Measurements from ENCODE around the gene ITIH4. TPM values are rescaled to one million over a fixed set of nuclear protein-coding genes. Genes with fewer than 3 reads are reported as not detected.

ITIH4 gene
- total RNA-seq, 1 donor from 2014 or later: 8.0 TPM

GRCh38 chr3:52798978-52799476 lies 31.4 kb downstream of the ITIH4 start:
- Mint-ChIP-seq H3K27ac (ENCODE audit: unreplicated experiment) (no peak overlapping the region), H3K9me3 (ENCODE audit: unreplicated experiment) (peaks cover 4% of the 10 kb centered on the region), H3K4me1 (ENCODE audit: low read depth, unreplicated experiment) (peaks cover 2% of the 10 kb centered on the region), H3K27me3 (ENCODE audit: unreplicated experiment) (peaks cover 3% of the 10 kb centered on the region), H3K4me3 (ENCODE audit: unreplicated experiment) (no peak overlapping the region), H3K36me3 (ENCODE audit: unreplicated experiment) (no peaks in the 10 kb centered on the region)
- TF ChIP-seq, protein P1, sequence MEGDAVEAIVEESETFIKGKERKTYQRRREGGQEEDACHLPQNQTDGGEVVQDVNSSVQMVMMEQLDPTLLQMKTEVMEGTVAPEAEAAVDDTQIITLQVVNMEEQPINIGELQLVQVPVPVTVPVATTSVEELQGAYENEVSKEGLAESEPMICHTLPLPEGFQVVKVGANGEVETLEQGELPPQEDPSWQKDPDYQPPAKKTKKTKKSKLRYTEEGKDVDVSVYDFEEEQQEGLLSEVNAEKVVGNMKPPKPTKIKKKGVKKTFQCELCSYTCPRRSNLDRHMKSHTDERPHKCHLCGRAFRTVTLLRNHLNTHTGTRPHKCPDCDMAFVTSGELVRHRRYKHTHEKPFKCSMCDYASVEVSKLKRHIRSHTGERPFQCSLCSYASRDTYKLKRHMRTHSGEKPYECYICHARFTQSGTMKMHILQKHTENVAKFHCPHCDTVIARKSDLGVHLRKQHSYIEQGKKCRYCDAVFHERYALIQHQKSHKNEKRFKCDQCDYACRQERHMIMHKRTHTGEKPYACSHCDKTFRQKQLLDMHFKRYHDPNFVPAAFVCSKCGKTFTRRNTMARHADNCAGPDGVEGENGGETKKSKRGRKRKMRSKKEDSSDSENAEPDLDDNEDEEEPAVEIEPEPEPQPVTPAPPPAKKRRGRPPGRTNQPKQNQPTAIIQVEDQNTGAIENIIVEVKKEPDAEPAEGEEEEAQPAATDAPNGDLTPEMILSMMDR (IDR thresholded peaks at IDR 0.05; ENCODE audit: partially characterized antibody, unreplicated experiment): peak; percentile 60
- DNase-seq: peak; percentile 49

DNA sequence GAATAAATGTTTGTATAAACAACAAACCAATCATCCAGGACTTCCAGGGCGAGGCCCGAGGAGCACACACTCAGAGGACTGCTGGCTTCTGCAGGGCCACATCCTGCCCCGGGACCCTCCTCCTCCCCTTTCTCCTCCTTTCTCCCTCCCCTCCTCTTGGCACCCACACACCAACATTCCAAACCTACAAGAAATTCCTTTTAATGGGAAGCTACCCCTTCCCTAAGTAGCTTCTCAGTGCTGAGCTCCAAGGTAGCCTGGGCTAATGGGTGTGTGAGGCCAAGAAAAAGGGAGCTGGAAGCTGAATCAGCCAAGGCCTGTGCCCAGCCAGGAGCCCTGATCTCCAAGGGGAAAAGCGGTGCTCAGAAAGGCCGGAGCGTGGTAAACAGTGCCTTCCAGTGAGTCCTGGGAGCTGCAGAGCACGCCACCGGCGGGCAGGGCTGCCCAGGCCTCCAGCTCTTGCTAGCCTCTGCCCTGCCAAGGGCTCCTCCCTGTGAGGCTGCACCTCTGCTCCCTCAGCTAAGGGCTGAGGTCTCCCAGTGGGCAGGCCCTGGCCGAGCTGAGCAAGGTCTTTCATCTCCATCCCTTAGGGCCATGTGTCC lies 32.0 kb downstream of the ITIH4 start:
- Mint-ChIP-seq H3K36me3 (ENCODE audit: unreplicated experiment) (no peaks in the 10 kb centered on the region), H3K4me3 (ENCODE audit: unreplicated experiment) (no peak overlapping the region), H3K27ac (ENCODE audit: unreplicated experiment) (no peak overlapping the region)

DNA sequence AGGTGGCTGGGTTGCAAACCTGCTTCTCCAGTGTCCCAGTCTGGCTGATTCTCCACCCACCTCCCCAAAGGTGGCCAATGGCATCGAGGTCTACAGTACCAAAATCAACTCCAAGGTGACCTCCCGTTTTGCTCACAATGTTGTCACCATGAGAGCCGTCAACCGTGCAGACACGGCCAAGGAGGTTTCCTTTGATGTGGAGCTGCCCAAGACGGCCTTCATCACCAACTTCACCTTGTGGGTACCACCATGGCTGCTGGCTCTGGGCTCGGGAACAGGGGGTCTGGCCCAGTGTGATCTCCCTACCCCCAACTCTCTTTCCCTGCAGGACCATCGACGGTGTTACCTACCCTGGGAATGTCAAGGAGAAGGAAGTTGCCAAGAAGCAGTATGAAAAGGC lies 34.1 kb downstream of the ITIH4 start:
- peaks cover 3% of the 10 kb centered on the region for H3K27me3 Mint-ChIP-seq (ENCODE audit: unreplicated experiment)
- no peak overlapping the region for H3K27ac Mint-ChIP-seq (ENCODE audit: unreplicated experiment)
- H3K4me3 Mint-ChIP-seq (ENCODE audit: unreplicated experiment): no peak overlapping the region
- TF ChIP-seq, protein P1 (IDR thresholded peaks at IDR 0.05; ENCODE audit: partially characterized antibody, unreplicated experiment): no peak
- no peak for DNase-seq
- peaks cover 5% of the 10 kb centered on the region for H3K9me3 Mint-ChIP-seq (ENCODE audit: unreplicated experiment)
- peaks cover 7% of the 10 kb centered on the region for H3K4me1 Mint-ChIP-seq (ENCODE audit: low read depth, unreplicated experiment)
- H3K36me3 Mint-ChIP-seq (ENCODE audit: unreplicated experiment): no peaks in the 10 kb centered on the region

More for the DNA sequence above, 32.0 kb downstream of the ITIH4 start:
- TF ChIP-seq, protein P1 (IDR thresholded peaks at IDR 0.05; ENCODE audit: partially characterized antibody, unreplicated experiment): no peak
- no peak for DNase-seq
- peaks cover 5% of the 10 kb centered on the region for H3K4me1 Mint-ChIP-seq (ENCODE audit: low read depth, unreplicated experiment)
- H3K27me3 Mint-ChIP-seq (ENCODE audit: unreplicated experiment): peaks cover 3% of the 10 kb centered on the region
- H3K9me3 Mint-ChIP-seq (ENCODE audit: unreplicated experiment): peaks cover 4% of the 10 kb centered on the region

DNA sequence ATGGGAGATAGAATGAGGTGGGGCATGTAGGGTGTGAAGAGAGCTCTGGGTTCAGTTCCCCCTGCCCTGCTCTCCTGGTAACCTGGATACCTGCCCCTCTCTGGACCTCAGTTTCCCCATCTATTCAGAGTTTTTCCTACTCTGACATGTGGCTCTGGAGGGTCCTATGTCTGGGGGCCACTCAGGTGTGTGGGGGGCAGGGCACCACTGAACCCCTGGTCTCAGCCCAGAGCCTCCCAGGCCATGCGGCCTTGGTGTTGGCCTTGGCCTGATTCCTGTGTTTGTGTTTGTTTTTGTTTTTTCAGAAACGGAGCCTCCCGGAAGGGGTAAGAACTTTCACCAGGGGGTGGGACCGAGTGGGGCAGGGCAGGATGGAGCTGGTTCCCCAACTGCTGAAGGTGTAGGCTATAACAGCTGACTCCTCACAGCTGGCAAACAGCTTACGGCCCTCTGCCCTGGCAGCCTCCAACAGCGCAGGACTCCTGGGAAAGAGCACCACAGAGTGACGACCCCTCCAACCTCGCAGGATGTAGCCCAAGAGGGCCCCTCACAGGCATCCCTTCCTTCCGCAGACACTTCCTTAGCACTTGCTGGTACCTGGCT lies 35.1 kb downstream of the ITIH4 start:
- DNase-seq: no peak
- Mint-ChIP-seq H3K4me3 (ENCODE audit: unreplicated experiment) (no peak overlapping the region), H3K27me3 (ENCODE audit: unreplicated experiment) (peaks cover 3% of the 10 kb centered on the region), H3K9me3 (ENCODE audit: unreplicated experiment) (peaks cover 5% of the 10 kb centered on the region), H3K27ac (ENCODE audit: unreplicated experiment) (no peak overlapping the region), H3K36me3 (ENCODE audit: unreplicated experiment) (no peaks in the 10 kb centered on the region), H3K4me1 (ENCODE audit: low read depth, unreplicated experiment) (peaks cover 7% of the 10 kb centered on the region)
- TF ChIP-seq, protein P1 (IDR thresholded peaks at IDR 0.05; ENCODE audit: partially characterized antibody, unreplicated experiment): no peak

DNA sequence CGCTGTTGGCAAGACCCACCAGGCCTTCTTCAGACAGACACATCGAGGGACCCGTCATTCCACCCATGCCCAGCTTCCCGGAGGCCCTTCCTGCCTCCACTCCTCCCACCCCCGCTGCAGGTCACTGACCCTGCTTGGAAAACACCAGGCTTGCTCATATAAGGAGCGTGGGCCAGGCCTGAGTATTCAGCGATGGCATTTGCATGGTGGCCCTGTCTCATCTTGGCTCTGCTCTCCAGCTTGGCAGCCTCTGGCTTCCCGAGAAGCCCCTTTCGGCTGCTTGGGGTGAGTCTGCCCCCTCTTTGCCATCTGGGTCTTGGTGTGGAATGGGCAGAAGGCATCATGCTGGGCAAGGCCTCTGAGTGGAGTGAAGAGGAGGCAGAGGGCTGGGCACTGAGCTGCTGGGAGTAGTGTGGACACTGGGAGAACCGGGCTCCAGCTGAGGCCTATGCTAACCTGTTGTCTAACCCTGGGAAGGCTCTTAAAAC lies 35.8 kb downstream of the ITIH4 start, which contains the start of gene ITIH3:
Gene ITIH3 (plus strand): TSS at position 185 of the 488 bp plus-strand sequence. CDS start 8 bp downstream, at position 193.
- TF ChIP-seq, protein P1 (IDR thresholded peaks at IDR 0.05; ENCODE audit: partially characterized antibody, unreplicated experiment): no peak
- Mint-ChIP-seq H3K36me3 (ENCODE audit: unreplicated experiment) (no peaks in the 10 kb centered on the region), H3K9me3 (ENCODE audit: unreplicated experiment) (peaks cover 8% of the 10 kb centered on the region), H3K27ac (ENCODE audit: unreplicated experiment) (peak within 1 kb of the TSS; percentile 39), H3K4me1 (ENCODE audit: low read depth, unreplicated experiment) (peaks cover 7% of the 10 kb centered on the region), H3K27me3 (ENCODE audit: unreplicated experiment) (peaks cover 5% of the 10 kb centered on the region), H3K4me3 (ENCODE audit: unreplicated experiment) (no peak within 1 kb of the TSS)
- DNase-seq: no peak

Measured in glutamatergic neuron (in vitro differentiated cells).